ENCODE results near the gene PRR15L. TPM values are rescaled to one million over a fixed set of nuclear protein-coding genes. Genes with fewer than 3 reads are reported as not detected.

Gene PRR15L
- total RNA-seq, 1 donor from 2014 or later: not detected

GRCh38 chr17:47975823-47976205 lies 18.1 kb upstream of the PRR15L start:
- no peak for DNase-seq
- Mint-ChIP-seq H3K9me3 (ENCODE audit: unreplicated experiment) (peaks cover 3% of the 10 kb centered on the region), H3K36me3 (ENCODE audit: unreplicated experiment) (no peaks in the 10 kb centered on the region)

GRCh38 chr17:47975189-47975822 lies 17.6 kb upstream of the PRR15L start:
- TF ChIP-seq CTCF (IDR thresholded peaks at IDR 0.05; ENCODE audit: partially characterized antibody, unreplicated experiment): no peak
- peaks cover 16% of the 10 kb centered on the region for H3K4me1 Mint-ChIP-seq (ENCODE audit: low read depth, unreplicated experiment)
- DNase-seq: no peak
- H3K9me3 Mint-ChIP-seq (ENCODE audit: unreplicated experiment): peaks cover 4% of the 10 kb centered on the region
- H3K27me3 Mint-ChIP-seq (ENCODE audit: unreplicated experiment): no peaks in the 10 kb centered on the region
- peak overlapping the region; percentile 62 for H3K27ac Mint-ChIP-seq (ENCODE audit: unreplicated experiment)
- no peaks in the 10 kb centered on the region for H3K36me3 Mint-ChIP-seq (ENCODE audit: unreplicated experiment)
- peak overlapping the region; percentile 30 for H3K4me3 Mint-ChIP-seq (ENCODE audit: unreplicated experiment)

More at GRCh38 chr17:47975823-47976205, 18.1 kb upstream of the PRR15L start:
- no peaks in the 10 kb centered on the region for H3K27me3 Mint-ChIP-seq (ENCODE audit: unreplicated experiment)
- peak overlapping the region; percentile 30 for H3K4me3 Mint-ChIP-seq (ENCODE audit: unreplicated experiment)
- no peak for TF ChIP-seq CTCF (IDR thresholded peaks at IDR 0.05; ENCODE audit: partially characterized antibody, unreplicated experiment)
- peaks cover 14% of the 10 kb centered on the region for H3K4me1 Mint-ChIP-seq (ENCODE audit: low read depth, unreplicated experiment)
- H3K27ac Mint-ChIP-seq (ENCODE audit: unreplicated experiment): peak overlapping the region; percentile 62

- peaks cover 7% of the 10 kb centered on the region for H3K4me1 Mint-ChIP-seq (ENCODE audit: low read depth, unreplicated experiment)
- no peaks in the 10 kb centered on the region for H3K27me3 Mint-ChIP-seq (ENCODE audit: unreplicated experiment)
- no peak overlapping the region for H3K4me3 Mint-ChIP-seq (ENCODE audit: unreplicated experiment)
- H3K27ac Mint-ChIP-seq (ENCODE audit: unreplicated experiment): no peak overlapping the region
- TF ChIP-seq CTCF (IDR thresholded peaks at IDR 0.05; ENCODE audit: partially characterized antibody, unreplicated experiment): no peak
- H3K9me3 Mint-ChIP-seq (ENCODE audit: unreplicated experiment): peaks cover 7% of the 10 kb centered on the region
- no peak for DNase-seq
- H3K36me3 Mint-ChIP-seq (ENCODE audit: unreplicated experiment): no peaks in the 10 kb centered on the region
These were observed 15.9 kb upstream of the PRR15L start for GRCh38 chr17:47973541-47973940.

- peak; percentile 95 for TF ChIP-seq CTCF (IDR thresholded peaks at IDR 0.05; ENCODE audit: partially characterized antibody, unreplicated experiment)
- peaks cover 2% of the 10 kb centered on the region for H3K27me3 Mint-ChIP-seq (ENCODE audit: unreplicated experiment)
- peaks cover 7% of the 10 kb centered on the region for H3K4me1 Mint-ChIP-seq (ENCODE audit: low read depth, unreplicated experiment)
- H3K36me3 Mint-ChIP-seq (ENCODE audit: unreplicated experiment): no peaks in the 10 kb centered on the region
- peaks cover 7% of the 10 kb centered on the region for H3K9me3 Mint-ChIP-seq (ENCODE audit: unreplicated experiment)
- DNase-seq: peak; percentile 100
- peak within 1 kb of the TSS; percentile 94 for H3K4me3 Mint-ChIP-seq (ENCODE audit: unreplicated experiment)
- H3K27ac Mint-ChIP-seq (ENCODE audit: unreplicated experiment): peak within 1 kb of the TSS; percentile 79
These were observed 13.2 kb upstream of the PRR15L start, which contains the start of gene CDK5RAP3 for GRCh38 chr17:47970725-47971499. CDK5RAP3 (plus strand) TSS chr17:47971113; CDS start chr17:47971147, 34 bp downstream.
